ENCODE results near the gene RNF214. TPM values are rescaled to one million over a fixed set of nuclear protein-coding genes. Genes with fewer than 3 reads are reported as not detected.

RNF214 gene
- total and polyA plus RNA-seq, 2 of the 13 experiments (the other 11 are each of a cell fraction or from before 2014, with no cell fraction given): 10.7 to 12.6 TPM

DNA sequence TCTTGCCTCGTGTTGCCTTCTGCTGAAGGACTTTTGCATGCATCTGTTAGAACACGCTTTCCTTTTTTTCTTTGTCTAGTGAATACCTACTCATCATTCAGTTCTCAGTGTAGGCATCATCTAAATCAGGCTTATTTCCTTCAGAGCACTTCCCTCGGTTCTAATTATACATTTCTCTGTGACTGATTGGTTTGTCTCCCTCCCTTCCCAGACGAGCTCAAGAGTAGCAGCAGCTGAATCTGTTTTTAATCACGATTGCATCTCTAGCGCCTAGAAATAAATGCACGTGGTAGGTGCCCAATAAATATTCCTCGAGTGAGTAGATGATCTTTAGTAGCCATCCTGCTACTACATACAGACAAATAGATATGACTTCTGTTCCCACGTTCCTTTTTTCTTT lies 101.4 kb downstream of the RNF214 start:
- intact Hi-C loops (cut with micrococcal nuclease; ENCODE audit: unreplicated experiment) (no loop called here), in situ Hi-C loops (cut with HindIII; ENCODE audit: extremely low pct_ligation_motif_present, low pct_unique_long_range_greater_than_20kb) (no loop called here)
- Histone ChIP-seq H3K9ac (ENCODE audit: insufficient read depth, low read depth, low read length) (no peak overlapping the region), H3K4me2 (ENCODE audit: low read depth, low read length) (no peak overlapping the region), H3K27me3 (ENCODE audit: control insufficient read depth in 1 of 2, insufficient read depth in 2 of 2, low read length in 2 of 2) (no peaks in the 10 kb centered on the region), H3K9me3 (ENCODE audit: low read length) (no peaks in the 10 kb centered on the region), H2AFZ (ENCODE audit: low read length) (no peak overlapping the region), H4K20me1 (ENCODE audit: insufficient read depth, low read length) (no peaks in the 10 kb centered on the region), H3K36me3 (replicated peaks in 1 of 2; ENCODE audit: control insufficient read depth in 1 of 2, insufficient read depth in 2 of 2, low read length in 2 of 2) (peaks cover 0 to 1% of the 10 kb centered on the region in 2 experiments; a peak in 2 of 5 replicates), H3K27ac (ENCODE audit: extremely low read length, insufficient read depth, low read length) (no peak overlapping the region), H3K4me1 (ENCODE audit: insufficient read depth, low read length) (peaks cover 18% of the 10 kb centered on the region), H3K79me2 (ENCODE audit: insufficient read depth, low read length) (no peaks in the 10 kb centered on the region), H3K4me3 (replicated peaks in 1 of 3; ENCODE audit: insufficient read depth in 1 of 3, low read depth in 2 of 3, low read length in 3 of 3) (no peak overlapping the region)
- DNase-seq (ENCODE audit: low spot score) (no peak), ATAC-seq (no peak), FAIRE-seq (no peak)
- ChIA-PET POLR2A (no interaction called here), CTCF (ENCODE audit: low intra/inter-chr PET ratio, low total read pairs) (no interaction called here)
- TF ChIP-seq BCL6 (CRISPR knock-in tag; IDR thresholded peaks at IDR 0.05): no peak
- 91% methylated on average over 9 of the region's 9 CpGs for WGBS (ENCODE audit: low lambda C conversion rate)
- no TSS peak for BruUV-seq (replicated peaks)

DNA sequence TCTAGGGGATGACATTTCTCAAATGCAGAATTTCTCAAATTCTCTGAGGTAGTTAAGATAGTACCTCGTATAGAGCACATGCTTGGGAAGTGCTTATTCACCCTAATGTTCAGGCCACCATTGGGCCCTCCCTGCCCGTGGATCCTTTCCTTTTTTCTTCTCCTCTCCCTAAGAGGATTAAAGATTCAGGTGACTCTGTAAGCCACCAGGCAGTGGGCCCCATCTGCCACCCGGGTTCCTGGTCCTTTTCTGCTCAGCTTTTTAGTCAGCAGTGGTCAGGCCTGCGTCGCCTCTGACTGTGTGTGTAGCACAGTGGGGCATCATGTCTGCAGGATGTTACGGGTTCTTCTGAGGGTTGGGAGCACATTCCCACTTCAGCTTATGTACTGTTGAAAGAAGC lies 102.4 kb downstream of the RNF214 start:
- Histone ChIP-seq H2AFZ (ENCODE audit: low read length) (no peak overlapping the region), H3K4me2 (ENCODE audit: low read depth, low read length) (no peak overlapping the region), H3K79me2 (ENCODE audit: insufficient read depth, low read length) (no peaks in the 10 kb centered on the region), H4K20me1 (ENCODE audit: insufficient read depth, low read length) (no peaks in the 10 kb centered on the region), H3K36me3 (replicated peaks in 1 of 2; ENCODE audit: control insufficient read depth in 1 of 2, insufficient read depth in 2 of 2, low read length in 2 of 2) (peaks cover 0 to 1% of the 10 kb centered on the region in 2 experiments; a peak in 2 of 5 replicates), H3K4me3 (replicated peaks in 1 of 3; ENCODE audit: insufficient read depth in 1 of 3, low read depth in 2 of 3, low read length in 3 of 3) (no peak overlapping the region), H3K4me1 (ENCODE audit: insufficient read depth, low read length) (peaks cover 10% of the 10 kb centered on the region), H3K27ac (ENCODE audit: extremely low read length, insufficient read depth, low read length) (no peak overlapping the region), H3K9me3 (ENCODE audit: low read length) (no peaks in the 10 kb centered on the region), H3K9ac (ENCODE audit: insufficient read depth, low read depth, low read length) (no peak overlapping the region), H3K27me3 (ENCODE audit: control insufficient read depth in 1 of 2, insufficient read depth in 2 of 2, low read length in 2 of 2) (no peaks in the 10 kb centered on the region)
- 75% methylated on average over 6 of the region's 6 CpGs for WGBS (ENCODE audit: low lambda C conversion rate)
- intact Hi-C loops (cut with micrococcal nuclease; ENCODE audit: unreplicated experiment) (no loop called here), in situ Hi-C loops (cut with HindIII; ENCODE audit: extremely low pct_ligation_motif_present, low pct_unique_long_range_greater_than_20kb) (no loop called here)
- no peak for FAIRE-seq
- no TSS peak for BruUV-seq (replicated peaks)
- POLR2A ChIA-PET: no interaction called here
- no peak for ATAC-seq
- TF ChIP-seq SMYD3 (CRISPR knock-in tag; IDR thresholded peaks at IDR 0.05) (no peak), ELF1 (CRISPR knock-in tag; IDR thresholded peaks at IDR 0.05) (no peak), AGO2 (optimal IDR thresholded peaks at IDR 0.05; ENCODE audit: low read depth, low read length) (no peak)
- DNase-seq (ENCODE audit: low spot score): no peak
- CTCF ChIA-PET (ENCODE audit: low intra/inter-chr PET ratio, low total read pairs): no interaction called here

Measured in HepG2 (cell line).